Esophagus squamous epithelium (tissue), 4 donors: ENCODE measurements around the gene WDR77.

ENCODE experiments used
- POLR2A ChIP-seq, 4 donors: fragments of 450-650 bp; IDR thresholded peaks; one replicate each; pipeline ENCODE4 v1.6.1; 2017; ENCODE audit warnings: antibody characterized with exemption in 4 of 4, mild to moderate bottlenecking in 4 of 4, moderate library complexity in 3 of 4
- TF ChIP-seq, protein P1 (sequence below), 6 experiments: fragments of 450-650 bp in 4 of 6; fragments of 200-600 bp in 2 of 6; sonication (generic) in 2 of 6; IDR thresholded peaks; one replicate each; pipeline ENCODE4 v1.5.1; 2016 to 2019; ENCODE audit warnings: antibody characterized with exemption in 6 of 6, mild to moderate bottlenecking in 4 of 6, moderate library complexity in 4 of 6

DNA sequence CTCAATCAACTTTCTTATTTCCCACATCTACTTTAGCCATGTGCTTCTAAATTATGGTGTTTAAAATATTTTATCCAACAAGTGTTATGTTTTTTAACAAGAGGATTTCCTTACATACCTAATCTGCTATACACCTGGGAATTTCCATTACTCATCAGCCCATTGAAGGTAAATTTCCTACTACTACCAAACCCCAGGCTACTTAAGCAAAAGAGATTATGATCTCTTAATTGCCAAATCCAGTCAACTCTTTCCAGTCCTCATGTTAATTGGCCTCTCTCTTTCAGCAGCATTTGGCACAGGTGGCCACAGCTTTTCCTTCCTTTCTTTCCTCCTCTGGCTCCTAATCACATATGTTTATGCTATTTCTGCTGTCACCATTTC is 19.7 kb upstream of the WDR77 start:
- TF ChIP-seq, protein P1, sequence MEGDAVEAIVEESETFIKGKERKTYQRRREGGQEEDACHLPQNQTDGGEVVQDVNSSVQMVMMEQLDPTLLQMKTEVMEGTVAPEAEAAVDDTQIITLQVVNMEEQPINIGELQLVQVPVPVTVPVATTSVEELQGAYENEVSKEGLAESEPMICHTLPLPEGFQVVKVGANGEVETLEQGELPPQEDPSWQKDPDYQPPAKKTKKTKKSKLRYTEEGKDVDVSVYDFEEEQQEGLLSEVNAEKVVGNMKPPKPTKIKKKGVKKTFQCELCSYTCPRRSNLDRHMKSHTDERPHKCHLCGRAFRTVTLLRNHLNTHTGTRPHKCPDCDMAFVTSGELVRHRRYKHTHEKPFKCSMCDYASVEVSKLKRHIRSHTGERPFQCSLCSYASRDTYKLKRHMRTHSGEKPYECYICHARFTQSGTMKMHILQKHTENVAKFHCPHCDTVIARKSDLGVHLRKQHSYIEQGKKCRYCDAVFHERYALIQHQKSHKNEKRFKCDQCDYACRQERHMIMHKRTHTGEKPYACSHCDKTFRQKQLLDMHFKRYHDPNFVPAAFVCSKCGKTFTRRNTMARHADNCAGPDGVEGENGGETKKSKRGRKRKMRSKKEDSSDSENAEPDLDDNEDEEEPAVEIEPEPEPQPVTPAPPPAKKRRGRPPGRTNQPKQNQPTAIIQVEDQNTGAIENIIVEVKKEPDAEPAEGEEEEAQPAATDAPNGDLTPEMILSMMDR (IDR thresholded peaks at IDR 0.05): no peak
- TF ChIP-seq POLR2A (IDR thresholded peaks at IDR 0.05): no peak
